ENCODE measurements around the gene POFUT2. TPM values are rescaled to one million over a fixed set of nuclear protein-coding genes. Genes with fewer than 3 reads are reported as not detected.

The POFUT2 gene
- total RNA-seq, 1 experiment from 2014 or later: 28.2 TPM

DNA sequence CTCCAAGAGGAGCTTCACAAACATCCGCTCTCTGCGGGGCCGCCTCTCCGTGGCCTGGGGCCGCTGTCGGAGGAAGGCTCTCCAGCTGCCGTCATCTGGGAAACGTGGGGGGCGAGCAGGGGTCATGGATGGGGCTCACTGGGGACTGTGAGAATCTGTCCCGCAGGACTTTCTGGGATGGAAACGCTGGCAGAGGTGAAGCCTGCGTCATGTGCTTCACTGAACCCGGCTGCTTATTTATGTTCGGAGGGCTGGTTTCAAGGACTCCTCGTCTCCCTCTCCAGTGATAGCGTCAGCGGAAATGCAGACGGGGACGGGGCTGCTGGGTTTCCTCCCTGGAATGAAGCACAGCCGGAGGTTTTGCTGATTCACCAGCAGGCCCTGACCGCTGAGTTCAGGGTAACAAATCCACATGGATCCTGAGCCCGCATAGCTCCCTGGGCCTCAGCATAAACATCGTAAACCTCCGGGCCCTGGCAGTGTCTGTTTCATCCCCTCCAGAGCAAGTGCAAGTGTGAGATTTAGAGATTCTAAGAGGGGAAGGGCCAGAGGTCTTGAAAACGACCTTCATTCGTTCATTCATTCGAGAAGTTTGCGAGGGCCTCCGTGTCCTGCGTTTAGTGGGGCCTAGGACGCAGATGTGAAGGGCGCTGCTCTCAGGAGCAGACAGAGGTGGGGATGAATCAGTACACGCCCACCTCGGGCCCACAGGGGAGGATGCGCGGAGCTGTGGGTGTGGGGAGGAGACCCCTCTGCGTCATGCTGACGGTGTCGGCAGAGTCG lies 7.0 kb upstream of the POFUT2 start:
- Histone ChIP-seq H3K27ac (ENCODE audit: low read length) (peak overlapping the region; percentile 90), H3K9me3 (ENCODE audit: low read length) (no peaks in the 10 kb centered on the region), H3K27me3 (ENCODE audit: low read length) (no peaks in the 10 kb centered on the region), H3F3A (ENCODE audit: low read length, unreplicated experiment) (no peaks in the 10 kb centered on the region), H2AFZ (ENCODE audit: low read length) (peak overlapping the region; percentile 45), H4K20me1 (ENCODE audit: low read length) (no peaks in the 10 kb centered on the region), H3K9ac (ENCODE audit: low read length) (peak overlapping the region; percentile 77), H3K4me1 (ENCODE audit: insufficient read depth, low read length) (peaks cover 48% of the 10 kb centered on the region), H3K36me3 (ENCODE audit: low read depth, low read length) (no peaks in the 10 kb centered on the region), H3K9me2 (replicated peaks; ENCODE audit: low read length) (no peaks in the 10 kb centered on the region), H3K4me3 (ENCODE audit: low read length) (no peak overlapping the region), H3K4me2 (ENCODE audit: low read length) (peak overlapping the region; percentile 72), H3K79me2 (ENCODE audit: low read length) (peaks cover 21% of the 10 kb centered on the region)
- BruUV-seq (replicated peaks): TSS peak; percentile 87
- TF ChIP-seq EZH2phosphoT487 (IDR thresholded peaks at IDR 0.05; ENCODE audit: borderline replicate concordance, low read length): no peak
- no peak for TF ChIP-seq CTCF (conservative IDR thresholded peaks at IDR 0.05; ENCODE audit: low read depth, low read length)
- TF ChIP-seq EZH2 (IDR thresholded peaks at IDR 0.05; ENCODE audit: low read length, unreplicated experiment): no peak
- ChIA-PET POLR2A (ENCODE audit: unreplicated experiment) (interaction anchor here (0.7 kb wide), 1 partner anchor 92 kb away, joined by 6 read pairs; no protein-coding TSS in a partner anchor), CTCF (no interaction called here)
- DNase-seq (peak; percentile 92), ATAC-seq (peak; percentile 62)
- intact Hi-C loops (cut with micrococcal nuclease): no loop called here

DNA sequence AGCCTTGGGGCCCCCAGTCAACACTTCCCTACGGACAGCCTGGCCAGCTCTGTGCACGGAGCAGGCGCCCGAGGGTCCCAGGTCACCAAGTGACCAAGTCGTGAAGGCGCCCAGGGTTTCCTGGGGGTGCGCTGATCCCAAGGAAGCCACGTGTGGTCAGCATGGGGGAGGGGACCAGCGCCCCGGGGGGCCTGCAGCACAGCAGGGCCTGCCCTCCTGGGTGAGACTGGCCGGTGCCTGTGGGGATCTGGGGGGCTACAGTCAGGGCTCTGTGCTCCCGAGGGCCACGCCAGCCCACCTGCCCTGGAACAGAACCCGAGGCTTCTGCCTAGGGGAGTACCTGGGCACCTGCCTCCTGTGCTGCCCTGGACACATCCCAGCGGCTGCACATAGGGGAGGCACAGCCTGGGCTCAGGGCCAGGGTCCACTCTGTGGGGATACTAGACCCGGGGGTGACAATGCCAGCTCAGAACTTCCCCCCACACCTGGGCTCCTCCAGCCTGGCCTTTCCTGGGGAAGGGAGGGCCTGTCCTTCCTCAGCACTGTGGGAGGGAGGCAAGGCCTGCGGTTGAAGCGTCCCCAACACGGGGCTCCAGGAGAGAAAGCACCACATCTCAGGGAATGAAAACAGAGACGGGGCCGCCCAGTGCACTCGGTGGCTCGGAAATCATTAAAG lies 6.2 kb upstream of the POFUT2 start:
- no peak overlapping the region for H2AFZ ChIP-seq (ENCODE audit: low read length)
- H3K27ac ChIP-seq (ENCODE audit: low read length): peak overlapping the region; percentile 90
- H3K79me2 ChIP-seq (ENCODE audit: low read length): peaks cover 25% of the 10 kb centered on the region
- no peaks in the 10 kb centered on the region for H3F3A ChIP-seq (ENCODE audit: low read length, unreplicated experiment)
- peaks cover 52% of the 10 kb centered on the region for H3K4me1 ChIP-seq (ENCODE audit: insufficient read depth, low read length)
- no peaks in the 10 kb centered on the region for H3K27me3 ChIP-seq (ENCODE audit: low read length)
- H3K9me3 ChIP-seq (ENCODE audit: low read length): no peaks in the 10 kb centered on the region
- BruUV-seq (replicated peaks): no TSS peak
- no peaks in the 10 kb centered on the region for H4K20me1 ChIP-seq (ENCODE audit: low read length)
- peak overlapping the region; percentile 77 for H3K9ac ChIP-seq (ENCODE audit: low read length)
- DNase-seq (no peak), ATAC-seq (no peak)
- intact Hi-C loops (cut with micrococcal nuclease): no loop called here
- ChIA-PET POLR2A (ENCODE audit: unreplicated experiment) (no interaction called here), CTCF (interaction anchor here (0.6 kb wide), 1 partner anchor 262 kb away, joined by 3 read pairs; no protein-coding TSS in a partner anchor)
- peak overlapping the region; percentile 72 for H3K4me2 ChIP-seq (ENCODE audit: low read length)
- no peak for TF ChIP-seq EZH2phosphoT487 (IDR thresholded peaks at IDR 0.05; ENCODE audit: borderline replicate concordance, low read length)
- no peak for TF ChIP-seq EZH2 (IDR thresholded peaks at IDR 0.05; ENCODE audit: low read length, unreplicated experiment)
- no peak for TF ChIP-seq CTCF (conservative IDR thresholded peaks at IDR 0.05; ENCODE audit: low read depth, low read length)
- H3K4me3 ChIP-seq (ENCODE audit: low read length): no peak overlapping the region
- no peaks in the 10 kb centered on the region for H3K36me3 ChIP-seq (ENCODE audit: low read depth, low read length)
- no peaks in the 10 kb centered on the region for H3K9me2 ChIP-seq (replicated peaks; ENCODE audit: low read length)

Measured in PC-3 (cell line).